HFFc6 (cell line): ENCODE results near the gene RPS3A. TPM values are rescaled to one million over a fixed set of nuclear protein-coding genes. Genes with fewer than 3 reads are reported as not detected.

Experiments
- DNase-seq: peaks from one replicate; pipeline ENCODE4 v3.0.0-alpha.2; 2018
- H3K27ac Mint-ChIP-seq: 2 replicates; pipeline ENCODE4 v1.8.0; 2020; ENCODE audit warnings: mild to moderate bottlenecking, mixed read lengths
- H3K27me3 Mint-ChIP-seq: 2 replicates; pipeline ENCODE4 v1.8.0; 2021; ENCODE audit warnings: mild to moderate bottlenecking, moderate library complexity, mixed read lengths; ENCODE audit not compliant: insufficient read depth
- H3K36me3 Mint-ChIP-seq: 2 replicates; pipeline ENCODE4 v1.8.0; 2021; ENCODE audit warnings: low read depth, mixed read lengths
- H3K4me1 Mint-ChIP-seq: 2 replicates; pipeline ENCODE4 v1.8.0; 2020; ENCODE audit warnings: low read depth, mixed read lengths
- H3K4me3 Mint-ChIP-seq: 2 replicates; pipeline ENCODE4 v1.8.0; 2020; ENCODE audit warnings: mild to moderate bottlenecking, moderate library complexity, mixed read lengths
- H3K9me3 Mint-ChIP-seq: 2 replicates; pipeline ENCODE4 v1.8.0; 2020; ENCODE audit warnings: mild to moderate bottlenecking, mixed read lengths
- total RNA-seq, 6 experiments: library from RNA; stranded (reverse); fragmentation: NEBNext Ultra II Directional; extraction: Animal tissue kit (Norgen Biotek cat#: 25700); gene quantifications; 2 replicates in 1 of 6; 3 replicates in 5 of 6; pipeline ENCODE4 v1.2.3, GENCODE V29; 2021
- TF ChIP-seq, protein P1 (sequence below): fragments of 200-600 bp; sonication (generic); IDR thresholded peaks from 2 replicates; pipeline ENCODE4 v1.5.0; 2021; ENCODE audit warnings: antibody characterized with exemption, mild to moderate bottlenecking

The RPS3A gene
- total RNA-seq, 6 experiments from 2014 or later: 1,391 to 1,566 (median 1,482) TPM

DNA sequence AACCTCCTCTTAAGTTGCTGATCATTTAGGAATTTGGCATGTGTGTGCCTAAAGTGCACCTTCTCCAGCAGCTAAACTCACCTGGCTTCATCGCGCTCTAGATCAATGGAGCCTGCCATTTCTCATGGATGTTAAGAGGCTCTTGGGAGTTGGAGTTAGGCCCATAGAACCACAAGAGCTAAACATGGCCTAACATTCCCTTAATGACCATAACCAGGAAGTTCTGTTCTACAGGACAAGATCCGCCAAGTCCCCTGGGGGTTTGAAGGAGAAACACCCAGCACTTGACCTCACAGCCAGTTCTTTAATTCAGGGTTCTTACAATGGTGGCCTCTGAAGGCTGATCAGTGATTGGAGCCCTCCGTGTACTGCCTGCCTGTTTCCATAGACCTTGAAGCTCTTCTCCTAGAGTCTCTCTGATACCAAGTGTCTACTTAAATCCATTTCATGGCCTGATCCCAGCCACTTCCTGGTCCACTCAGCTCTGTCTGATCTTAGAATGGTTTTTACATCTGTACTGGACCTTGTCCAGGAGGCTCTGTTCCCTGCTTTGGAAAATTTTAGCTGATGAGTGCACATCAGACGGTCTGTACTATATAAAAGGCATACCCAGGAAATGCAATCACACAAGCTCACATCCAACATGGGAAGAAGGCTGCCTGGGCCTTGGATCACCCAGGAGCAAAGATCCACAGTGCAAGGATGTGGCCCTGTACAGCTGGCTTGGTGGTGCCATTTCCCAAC is 45.1 kb downstream of the RPS3A start:
- peaks cover 52% of the 10 kb centered on the region for H3K36me3 Mint-ChIP-seq
- no peak overlapping the region for H3K27ac Mint-ChIP-seq
- no peaks in the 10 kb centered on the region for H3K4me1 Mint-ChIP-seq
- no peak overlapping the region for H3K4me3 Mint-ChIP-seq
- no peak for DNase-seq
- H3K9me3 Mint-ChIP-seq: no peaks in the 10 kb centered on the region
- TF ChIP-seq, protein P1, sequence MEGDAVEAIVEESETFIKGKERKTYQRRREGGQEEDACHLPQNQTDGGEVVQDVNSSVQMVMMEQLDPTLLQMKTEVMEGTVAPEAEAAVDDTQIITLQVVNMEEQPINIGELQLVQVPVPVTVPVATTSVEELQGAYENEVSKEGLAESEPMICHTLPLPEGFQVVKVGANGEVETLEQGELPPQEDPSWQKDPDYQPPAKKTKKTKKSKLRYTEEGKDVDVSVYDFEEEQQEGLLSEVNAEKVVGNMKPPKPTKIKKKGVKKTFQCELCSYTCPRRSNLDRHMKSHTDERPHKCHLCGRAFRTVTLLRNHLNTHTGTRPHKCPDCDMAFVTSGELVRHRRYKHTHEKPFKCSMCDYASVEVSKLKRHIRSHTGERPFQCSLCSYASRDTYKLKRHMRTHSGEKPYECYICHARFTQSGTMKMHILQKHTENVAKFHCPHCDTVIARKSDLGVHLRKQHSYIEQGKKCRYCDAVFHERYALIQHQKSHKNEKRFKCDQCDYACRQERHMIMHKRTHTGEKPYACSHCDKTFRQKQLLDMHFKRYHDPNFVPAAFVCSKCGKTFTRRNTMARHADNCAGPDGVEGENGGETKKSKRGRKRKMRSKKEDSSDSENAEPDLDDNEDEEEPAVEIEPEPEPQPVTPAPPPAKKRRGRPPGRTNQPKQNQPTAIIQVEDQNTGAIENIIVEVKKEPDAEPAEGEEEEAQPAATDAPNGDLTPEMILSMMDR: no peak
- H3K27me3 Mint-ChIP-seq: peaks cover 3% of the 10 kb centered on the region; the same call in 1 of the 2 replicates

DNA sequence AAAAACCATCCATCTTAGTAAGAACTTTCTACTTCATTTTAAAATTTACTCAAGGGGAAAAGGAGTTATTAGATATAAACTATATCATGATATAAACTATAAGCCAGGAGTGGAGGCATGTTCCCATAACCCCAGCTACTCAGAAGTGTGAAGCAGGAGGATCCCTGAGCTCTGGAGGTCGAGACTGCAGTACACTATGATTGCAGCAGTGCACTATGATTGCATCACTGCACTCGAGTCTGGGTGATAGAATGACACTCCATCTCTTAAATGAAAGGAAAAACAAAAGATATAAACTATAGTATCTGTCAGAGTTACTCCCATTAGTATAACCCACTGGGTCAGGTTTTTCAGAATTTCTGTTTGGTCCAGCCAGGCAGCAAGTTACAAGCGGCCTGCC is 47.6 kb downstream of the RPS3A start:
- TF ChIP-seq, protein P1: no peak
- Mint-ChIP-seq H3K4me1 (no peaks in the 10 kb centered on the region), H3K4me3 (no peak overlapping the region), H3K9me3 (no peaks in the 10 kb centered on the region), H3K27ac (no peak overlapping the region), H3K27me3 (peaks cover 3% of the 10 kb centered on the region; the same call in 1 of the 2 replicates), H3K36me3 (peaks cover 50% of the 10 kb centered on the region)
- no peak for DNase-seq

DNA sequence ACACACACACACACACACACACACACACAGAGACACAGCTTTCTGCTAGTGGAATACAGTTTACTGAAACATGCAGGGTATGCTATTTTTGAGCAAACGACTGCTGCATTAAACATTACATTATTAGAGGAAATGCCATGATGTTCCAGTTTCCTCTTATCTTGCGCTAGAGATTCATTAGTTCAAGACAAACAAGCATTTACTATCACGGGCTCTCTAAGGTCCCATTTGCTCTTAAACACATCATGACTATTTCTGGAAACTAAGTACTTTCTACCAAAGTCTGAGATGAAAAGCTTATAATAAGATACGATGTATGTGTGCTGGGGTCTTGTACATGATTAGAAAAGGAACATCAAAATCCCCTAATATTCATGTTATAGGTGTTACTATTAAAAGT is 48.8 kb downstream of the RPS3A start:
- H3K4me3 Mint-ChIP-seq: no peak overlapping the region
- DNase-seq: no peak
- peaks cover 40% of the 10 kb centered on the region for H3K36me3 Mint-ChIP-seq
- TF ChIP-seq, protein P1: no peak
- H3K9me3 Mint-ChIP-seq: no peaks in the 10 kb centered on the region
- H3K27me3 Mint-ChIP-seq: peaks cover 3% of the 10 kb centered on the region; the same call in 1 of the 2 replicates
- H3K4me1 Mint-ChIP-seq: no peaks in the 10 kb centered on the region
- no peak overlapping the region for H3K27ac Mint-ChIP-seq

DNA sequence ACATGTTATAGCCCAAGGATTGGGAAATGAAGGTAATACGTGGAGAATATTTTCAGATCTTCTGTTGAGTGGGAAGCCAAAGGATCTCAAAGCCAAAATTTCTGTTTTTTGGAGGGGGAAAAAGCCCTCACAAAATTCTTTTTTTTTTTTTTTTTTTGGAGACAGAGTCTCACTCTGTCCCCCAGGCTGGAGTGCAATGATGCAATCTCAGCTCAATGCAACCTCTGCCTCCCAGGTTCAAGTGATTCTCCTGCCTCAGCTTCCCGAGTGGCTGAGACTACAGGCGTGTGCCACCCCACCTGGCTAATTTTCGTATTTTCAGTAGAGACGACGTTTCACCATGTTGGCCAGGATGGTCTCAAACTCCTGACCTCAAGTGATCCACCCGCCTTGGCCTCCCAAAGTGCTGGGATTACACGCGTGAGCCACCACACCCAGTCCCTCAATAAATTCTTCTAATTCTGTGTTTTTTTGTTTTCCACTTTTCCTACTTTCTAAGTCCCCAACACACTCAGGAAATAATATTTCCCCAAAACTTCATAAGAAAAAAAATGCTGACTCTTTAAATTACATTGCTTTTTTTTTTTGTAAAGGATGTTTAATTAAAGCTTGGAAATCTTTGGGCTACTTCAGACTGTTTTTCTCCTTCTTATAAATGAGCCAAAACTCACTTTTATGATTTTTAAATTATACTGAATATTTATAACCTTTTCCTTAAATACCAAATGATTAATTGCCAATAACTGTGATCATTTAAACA is 51.6 kb downstream of the RPS3A start:
- H3K27me3 Mint-ChIP-seq: peaks cover 2% of the 10 kb centered on the region; the same call in 1 of the 2 replicates
- TF ChIP-seq, protein P1: no peak
- no peaks in the 10 kb centered on the region for H3K9me3 Mint-ChIP-seq
- H3K27ac Mint-ChIP-seq: no peak overlapping the region
- peaks cover 31% of the 10 kb centered on the region for H3K36me3 Mint-ChIP-seq
- DNase-seq: no peak
- H3K4me3 Mint-ChIP-seq: no peak overlapping the region
- no peaks in the 10 kb centered on the region for H3K4me1 Mint-ChIP-seq

DNA sequence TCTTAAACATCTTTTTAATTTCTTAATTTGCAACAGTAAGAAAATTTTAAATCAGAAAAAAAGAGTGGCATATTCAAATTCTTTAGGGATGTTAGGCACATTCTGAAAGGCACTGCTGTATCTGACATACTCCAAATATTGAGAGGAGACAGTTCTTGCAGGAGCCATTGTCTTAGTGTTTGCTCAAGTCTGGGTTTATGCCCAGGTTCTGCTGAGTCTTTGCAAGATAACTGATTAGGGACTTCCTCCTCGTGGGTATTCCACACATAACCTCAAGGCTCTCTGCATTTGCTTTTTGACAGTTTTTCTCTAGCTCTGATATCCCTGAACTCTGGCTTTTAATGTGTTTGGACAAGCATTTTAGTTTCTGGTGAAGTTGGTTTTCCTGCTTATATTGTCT is 52.6 kb downstream of the RPS3A start:
- Mint-ChIP-seq H3K36me3 (peaks cover 35% of the 10 kb centered on the region), H3K27me3 (peaks cover 2% of the 10 kb centered on the region; the same call in 1 of the 2 replicates), H3K4me3 (no peak overlapping the region), H3K27ac (no peak overlapping the region), H3K4me1 (no peaks in the 10 kb centered on the region), H3K9me3 (no peaks in the 10 kb centered on the region)
- TF ChIP-seq, protein P1: no peak
- no peak for DNase-seq
